H1 (cell line): ENCODE measurements around the gene ARID5B. TPM values are rescaled to one million over a fixed set of nuclear protein-coding genes. Genes with fewer than 3 reads are reported as not detected.

ENCODE experiments used
- BRCA1 ChIP-seq: IDR thresholded peaks from 2 replicates; pipeline ENCODE4 v1.6.1; 2012; ENCODE audit warnings: low read depth, low read length, improper control_type of control experiment
- CTCF ChIP-seq, 3 experiments: IDR thresholded peaks; 1 replicate in 2 of 3; 2 replicates in 1 of 3; pipeline versions ENCODE4 v1.5.1 to v1.6.1; 2011; ENCODE audit warnings: low read length in 3 of 3, mild to moderate bottlenecking in 3 of 3, inconsistent platforms in 2 of 3, low read depth in 1 of 3, moderate library complexity in 1 of 3; ENCODE audit not compliant: insufficient read depth in 1 of 3; ENCODE audit errors: control extremely low read depth in 1 of 3
- EZH2 ChIP-seq: fragments of 200-600 bp; sonication (generic); IDR thresholded peaks from 2 replicates; pipeline ENCODE4 v1.7.1; 2012; ENCODE audit warnings: low read depth, mild to moderate bottlenecking, moderate library complexity, low read length, inconsistent platforms; ENCODE audit not compliant: severe bottlenecking
- KDM4A ChIP-seq: IDR thresholded peaks from one replicate; pipeline ENCODE4 v1.7.1; 2012; ENCODE audit warnings: low read depth, mild to moderate bottlenecking, moderate library complexity, low read length, inconsistent platforms; ENCODE audit not compliant: severe bottlenecking
- RXRA ChIP-seq: IDR thresholded peaks from 2 replicates; pipeline ENCODE4 v1.6.1; 2011; ENCODE audit warnings: low read depth, mild to moderate bottlenecking, low read length, moderate library complexity; ENCODE audit not compliant: insufficient read depth
- polyA plus RNA-seq, 7 experiments: library from polyadenylated mRNA; depleted of rRNA in 3 of 7; stranded (reverse) in 5 of 7; unstranded in 2 of 7; fragments of >200 nt in 5 of 7; fragments of 200-250 nt in 2 of 7; gene quantifications; 1 replicate in 5 of 7; 2 replicates in 1 of 7; 4 replicates in 1 of 7; pipeline versions ENCODE4 v1.2.1 to v1.2.3, GENCODE V29; 2011 to 2013; ENCODE audit warnings: missing spikeins in 2 of 7, mixed read lengths in 2 of 7
- total RNA-seq: library from RNA; stranded (reverse); fragmentation: NEBNext Ultra II Directional; extraction: Animal tissue kit (Norgen Biotek cat#: 25700); gene quantifications from 2 replicates; pipeline ENCODE4 v1.2.1, GENCODE V29; 2021

ARID5B gene
- total and polyA plus RNA-seq, 2 of the 8 experiments (the other 6 are each of a cell fraction or from before 2014, with no cell fraction given): 0.21 to 1.1 TPM

- TF ChIP-seq RXRA: no peak
- no peak for TF ChIP-seq EZH2
- no peak for TF ChIP-seq BRCA1
- no peak for TF ChIP-seq KDM4A
- no peak for TF ChIP-seq CTCF (IDR thresholded peaks at IDR 0.05; ENCODE audit: control extremely low read depth in 1 of 3, insufficient read depth in 1 of 3, low read depth in 1 of 3, low read length in 3 of 3)
- TF ChIP-seq, all 59 proteins: peak for 0
These were observed 166.1 kb downstream of the ARID5B start (continued) for GRCh38 chr10:62067560-62067959.
